Measurements from ENCODE around the gene SLC35F1.

DNA sequence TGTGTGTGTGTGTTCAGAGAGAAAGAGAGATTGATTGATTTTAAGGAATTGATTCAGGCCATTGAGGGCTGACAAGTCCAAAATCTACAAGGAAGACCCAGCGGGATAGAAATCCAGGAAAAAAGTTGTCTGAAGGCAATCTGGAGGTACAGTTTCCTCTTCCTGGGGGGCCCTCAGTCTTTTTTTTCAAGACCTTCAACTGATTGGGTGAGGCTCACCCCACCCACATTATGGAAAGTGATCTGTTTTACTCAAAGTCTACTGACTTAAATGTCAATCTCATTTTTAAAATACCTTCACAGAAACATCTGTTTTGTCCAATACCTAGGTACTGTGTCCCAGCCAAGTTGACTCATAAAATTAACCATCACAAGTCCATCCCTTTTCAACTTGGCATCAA is 398.0 kb downstream of the SLC35F1 start:
- TF ChIP-seq YY1 (IDR thresholded peaks at IDR 0.05; ENCODE audit: insufficient read depth, insufficient read length) (no peak), ZNF274 (IDR thresholded peaks at IDR 0.05; ENCODE audit: low read depth, low read length) (no peak), SUZ12 (IDR thresholded peaks at IDR 0.05; ENCODE audit: extremely low read depth, insufficient read depth, insufficient read length) (no peak)
